T1000 (cell line): ENCODE data around the gene RUBCNL.

ENCODE experiments used
- DNase-seq: peaks from one replicate; lab custom pipeline; 2025; ENCODE audit warnings: mixed read lengths; lab: John Stamatoyannopoulos, UW

The RUBCNL gene

GRCh38 chr13:46304546-46304945, 82.5 kb downstream of the RUBCNL start:
- no peak for DNase-seq

- no peak for DNase-seq
Observed at GRCh38 chr13:46303742-46304385, 83.2 kb downstream of the RUBCNL start.

GRCh38 chr13:46297361-46297811, 89.7 kb downstream of the RUBCNL start:
- DNase-seq: no peak

- DNase-seq: no peak
Observed at GRCh38 chr13:46296921-46297320, 90.1 kb downstream of the RUBCNL start.

- no peak for DNase-seq
Observed at GRCh38 chr13:46296115-46296822, 90.8 kb downstream of the RUBCNL start.

- no peak for DNase-seq
Observed at GRCh38 chr13:46295491-46296114, 91.4 kb downstream of the RUBCNL start.

GRCh38 chr13:46293436-46293835, 93.6 kb downstream of the RUBCNL start:
- DNase-seq: no peak
